Erythroblast (primary cell): ENCODE results near the gene GSTM3.

Experiments
- GATA1 ChIP-seq: IDR thresholded peaks from 2 replicates; pipeline ENCODE4 v1.6.1; 2011; ENCODE audit warnings: low read depth, mild to moderate bottlenecking, control low read depth, low read length, moderate library complexity
- POLR2A ChIP-seq: IDR thresholded peaks from 2 replicates; pipeline ENCODE4 v1.6.1; 2011; ENCODE audit warnings: mild to moderate bottlenecking, low read length

DNA sequence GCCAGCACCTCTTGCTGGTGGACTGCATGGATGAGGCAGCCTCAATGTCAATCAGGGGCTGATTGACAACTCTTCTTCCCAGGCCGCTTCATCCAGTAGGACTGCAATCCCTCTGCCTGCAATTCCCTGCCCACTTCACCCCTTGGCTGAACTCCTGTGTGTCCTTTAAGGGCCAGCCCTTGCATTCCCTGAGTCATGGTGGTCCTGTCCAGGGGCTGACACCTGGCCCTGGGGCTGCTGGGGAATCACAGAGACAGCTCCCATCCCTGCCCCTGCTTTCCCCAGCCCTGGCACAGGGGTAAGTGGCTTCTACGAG, 27.5 kb upstream of the GSTM3 start:
- TF ChIP-seq POLR2A (no peak), GATA1 (no peak)
